ENCODE results near the gene IBA57.

The IBA57 gene

GRCh38 chr1:228210712-228211530 is 45.3 kb downstream of the IBA57 start:
- TF ChIP-seq, protein P1, sequence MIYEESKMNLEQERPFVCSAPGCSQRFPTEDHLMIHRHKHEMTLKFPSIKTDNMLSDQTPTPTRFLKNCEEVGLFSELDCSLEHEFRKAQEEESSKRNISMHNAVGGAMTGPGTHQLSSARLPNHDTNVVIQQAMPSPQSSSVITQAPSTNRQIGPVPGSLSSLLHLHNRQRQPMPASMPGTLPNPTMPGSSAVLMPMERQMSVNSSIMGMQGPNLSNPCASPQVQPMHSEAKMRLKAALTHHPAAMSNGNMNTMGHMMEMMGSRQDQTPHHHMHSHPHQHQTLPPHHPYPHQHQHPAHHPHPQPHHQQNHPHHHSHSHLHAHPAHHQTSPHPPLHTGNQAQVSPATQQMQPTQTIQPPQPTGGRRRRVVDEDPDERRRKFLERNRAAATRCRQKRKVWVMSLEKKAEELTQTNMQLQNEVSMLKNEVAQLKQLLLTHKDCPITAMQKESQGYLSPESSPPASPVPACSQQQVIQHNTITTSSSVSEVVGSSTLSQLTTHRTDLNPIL (CRISPR knock-in tag; IDR thresholded peaks at IDR 0.05; ENCODE audit: low read depth), result no peak
- no peak for TF ChIP-seq CSRNP3 (CRISPR knock-in tag; IDR thresholded peaks at IDR 0.05)
- no peak for TF ChIP-seq GLIS3 (CRISPR knock-in tag; IDR thresholded peaks at IDR 0.05)
- no peak for TF ChIP-seq ESRRG (CRISPR knock-in tag; IDR thresholded peaks at IDR 0.05)
- TF ChIP-seq CSDC2 (CRISPR knock-in tag; IDR thresholded peaks at IDR 0.05), result no peak
- no peak for TF ChIP-seq RARB (CRISPR knock-in tag; IDR thresholded peaks at IDR 0.05)
- TF ChIP-seq ZNF565 (CRISPR knock-in tag; conservative IDR thresholded peaks at IDR 0.05; ENCODE audit: low read depth), result no peak
- no peak for TF ChIP-seq ZFP3 (CRISPR knock-in tag; IDR thresholded peaks at IDR 0.05)
- TF ChIP-seq TCF4 (CRISPR knock-in tag; IDR thresholded peaks at IDR 0.05; ENCODE audit: borderline replicate concordance), result no peak
- TF ChIP-seq, protein P2, sequence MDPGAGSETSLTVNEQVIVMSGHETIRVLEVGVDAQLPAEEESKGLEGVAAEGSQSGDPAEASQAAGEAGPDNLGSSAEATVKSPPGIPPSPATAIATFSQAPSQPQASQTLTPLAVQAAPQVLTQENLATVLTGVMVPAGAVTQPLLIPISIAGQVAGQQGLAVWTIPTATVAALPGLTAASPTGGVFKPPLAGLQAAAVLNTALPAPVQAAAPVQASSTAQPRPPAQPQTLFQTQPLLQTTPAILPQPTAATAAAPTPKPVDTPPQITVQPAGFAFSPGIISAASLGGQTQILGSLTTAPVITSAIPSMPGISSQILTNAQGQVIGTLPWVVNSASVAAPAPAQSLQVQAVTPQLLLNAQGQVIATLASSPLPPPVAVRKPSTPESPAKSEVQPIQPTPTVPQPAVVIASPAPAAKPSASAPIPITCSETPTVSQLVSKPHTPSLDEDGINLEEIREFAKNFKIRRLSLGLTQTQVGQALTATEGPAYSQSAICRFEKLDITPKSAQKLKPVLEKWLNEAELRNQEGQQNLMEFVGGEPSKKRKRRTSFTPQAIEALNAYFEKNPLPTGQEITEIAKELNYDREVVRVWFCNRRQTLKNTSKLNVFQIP (CRISPR knock-in tag; IDR thresholded peaks at IDR 0.05; ENCODE audit: borderline replicate concordance, low read depth), result no peak
- no peak for TF ChIP-seq ARNTL (CRISPR knock-in tag; IDR thresholded peaks at IDR 0.05; ENCODE audit: borderline replicate concordance, low read depth)
- no peak for TF ChIP-seq PATZ1 (CRISPR knock-in tag; IDR thresholded peaks at IDR 0.05; ENCODE audit: borderline replicate concordance)
- TF ChIP-seq ZNF8 (CRISPR knock-in tag; IDR thresholded peaks at IDR 0.05), result no peak
- TF ChIP-seq TSHZ2 (CRISPR knock-in tag; IDR thresholded peaks at IDR 0.05), result no peak
- TF ChIP-seq SNAI2 (CRISPR knock-in tag; IDR thresholded peaks at IDR 0.05), result no peak
- TF ChIP-seq OSR1 (CRISPR knock-in tag; IDR thresholded peaks at IDR 0.05), result no peak
- TF ChIP-seq TOX (CRISPR knock-in tag; IDR thresholded peaks at IDR 0.05; ENCODE audit: borderline replicate concordance), result no peak
- no peak for TF ChIP-seq ZFP30 (CRISPR knock-in tag; IDR thresholded peaks at IDR 0.05)
- no peak for TF ChIP-seq BACH2 (CRISPR knock-in tag; IDR thresholded peaks at IDR 0.05; ENCODE audit: borderline replicate concordance)
- TF ChIP-seq PPARA (CRISPR knock-in tag; IDR thresholded peaks at IDR 0.05; ENCODE audit: borderline replicate concordance), result no peak

DNA sequence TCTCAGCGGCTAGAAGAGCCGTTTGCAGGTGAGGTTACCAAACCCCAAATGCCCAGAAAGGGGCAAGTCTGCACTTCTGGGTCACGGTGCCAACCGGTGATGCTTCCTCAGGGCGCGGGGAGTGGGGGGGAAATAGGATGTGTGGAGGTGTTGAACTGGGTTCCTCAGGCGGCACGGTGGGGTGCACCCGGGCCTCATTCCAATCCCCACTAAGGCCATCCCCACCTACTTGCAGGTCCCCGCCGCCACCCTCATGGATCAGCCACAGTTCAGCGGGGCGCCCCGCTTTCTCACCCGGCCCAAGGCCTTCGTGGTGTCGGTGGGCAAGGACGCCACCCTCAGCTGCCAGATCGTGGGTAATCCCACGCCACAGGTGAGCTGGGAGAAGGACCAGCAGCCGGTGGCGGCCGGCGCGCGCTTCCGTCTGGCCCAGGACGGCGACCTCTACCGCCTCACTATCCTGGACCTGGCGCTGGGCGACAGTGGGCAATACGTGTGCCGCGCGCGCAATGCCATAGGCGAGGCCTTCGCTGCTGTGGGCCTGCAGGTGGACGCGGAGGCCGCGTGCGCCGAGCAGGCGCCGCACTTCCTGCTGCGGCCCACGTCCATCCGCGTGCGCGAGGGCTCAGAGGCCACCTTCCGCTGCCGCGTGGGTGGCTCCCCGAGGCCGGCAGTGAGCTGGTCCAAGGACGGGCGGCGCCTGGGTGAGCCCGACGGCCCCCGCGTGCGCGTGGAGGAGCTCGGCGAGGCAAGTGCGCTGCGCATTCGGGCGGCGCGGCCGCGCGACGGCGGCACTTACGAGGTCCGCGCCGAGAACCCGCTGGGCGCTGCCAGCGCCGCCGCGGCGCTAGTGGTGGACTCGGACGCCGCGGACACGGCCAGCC is 46.2 kb downstream of the IBA57 start:
- no peak for ATAC-seq
- no peak for TF ChIP-seq SNAI2 (CRISPR knock-in tag; IDR thresholded peaks at IDR 0.05)
- no peak for TF ChIP-seq TCF4 (CRISPR knock-in tag; IDR thresholded peaks at IDR 0.05; ENCODE audit: borderline replicate concordance)
- no peak for TF ChIP-seq ZFP3 (CRISPR knock-in tag; IDR thresholded peaks at IDR 0.05)
- TF ChIP-seq ARNTL (CRISPR knock-in tag; IDR thresholded peaks at IDR 0.05; ENCODE audit: borderline replicate concordance, low read depth), result no peak
- TF ChIP-seq OSR1 (CRISPR knock-in tag; IDR thresholded peaks at IDR 0.05), result no peak
- TF ChIP-seq CSDC2 (CRISPR knock-in tag; IDR thresholded peaks at IDR 0.05), result no peak
- no peak for TF ChIP-seq RARB (CRISPR knock-in tag; IDR thresholded peaks at IDR 0.05)
- TF ChIP-seq ZNF8 (CRISPR knock-in tag; IDR thresholded peaks at IDR 0.05), result no peak
- no peak for TF ChIP-seq ZFP30 (CRISPR knock-in tag; IDR thresholded peaks at IDR 0.05)
- TF ChIP-seq PATZ1 (CRISPR knock-in tag; IDR thresholded peaks at IDR 0.05; ENCODE audit: borderline replicate concordance), result no peak
- no peak for TF ChIP-seq CSRNP3 (CRISPR knock-in tag; IDR thresholded peaks at IDR 0.05)
- no peak for TF ChIP-seq BACH2 (CRISPR knock-in tag; IDR thresholded peaks at IDR 0.05; ENCODE audit: borderline replicate concordance)

More at GRCh38 chr1:228210712-228211530, 45.3 kb downstream of the IBA57 start:
- no peak for ATAC-seq
